Astrocyte of the spinal cord (primary cell): Measurements from ENCODE around the gene ELMOD3.
"Not testable (repeated sequence)": the region's sequence is repeated elsewhere in the genome, so short reads cannot be mapped to it uniquely, and the experiment has no call there.

ENCODE experiments used
- DNase-seq: peaks from one replicate; pipeline ENCODE4 v3.0.0; 2011; ENCODE audit warnings: low read depth, low spot score
- H3K4me3 ChIP-seq: 2 replicates; pipeline ENCODE4 v1.5.1; 2011; ENCODE audit warnings: low read depth, mild to moderate bottlenecking, low read length, moderate library complexity
- CTCF ChIP-seq: IDR thresholded peaks from 2 replicates; pipeline ENCODE4 v1.5.1; 2012; ENCODE audit warnings: low read depth, mild to moderate bottlenecking, low read length, inconsistent platforms
- in situ Hi-C: cut with HindIII; loops from 2 replicates; pipeline ENCODE4 v1.10.0; 2017; ENCODE audit warnings: low sequenced_read_pairs

The ELMOD3 gene

DNA sequence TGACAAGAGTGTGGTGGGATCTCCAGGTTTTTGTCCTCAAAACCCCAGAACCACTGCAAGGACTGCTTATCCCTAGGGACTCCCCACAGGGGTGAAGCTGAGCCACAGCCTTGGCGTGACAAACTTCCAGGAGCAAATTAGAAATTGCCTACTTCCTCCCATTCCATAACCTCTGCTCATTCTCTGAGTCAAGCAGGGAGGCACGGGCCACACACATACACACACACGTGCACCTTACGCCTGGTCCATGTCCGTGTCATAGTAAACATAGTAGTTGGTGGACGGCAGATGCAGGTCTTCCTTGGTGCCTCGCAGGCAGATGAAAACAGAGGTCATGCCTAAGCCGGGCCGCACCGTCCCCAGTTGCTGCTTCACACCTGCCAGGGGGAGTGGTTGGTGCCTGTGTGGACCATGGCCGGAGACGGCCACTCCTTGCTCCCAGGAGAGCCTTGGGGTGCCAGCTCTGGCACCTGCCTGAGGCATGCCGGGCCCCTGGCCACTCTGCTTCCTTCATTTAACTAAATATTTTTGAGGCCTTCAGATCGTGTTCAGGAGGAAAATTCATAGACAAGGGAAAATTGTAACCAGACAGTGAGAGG, 10.1 kb upstream of the ELMOD3 start:
- TF ChIP-seq CTCF = no peak
- in situ Hi-C loops = no loop called here
- no peak for DNase-seq
- H3K4me3 ChIP-seq = no peak overlapping the region

DNA sequence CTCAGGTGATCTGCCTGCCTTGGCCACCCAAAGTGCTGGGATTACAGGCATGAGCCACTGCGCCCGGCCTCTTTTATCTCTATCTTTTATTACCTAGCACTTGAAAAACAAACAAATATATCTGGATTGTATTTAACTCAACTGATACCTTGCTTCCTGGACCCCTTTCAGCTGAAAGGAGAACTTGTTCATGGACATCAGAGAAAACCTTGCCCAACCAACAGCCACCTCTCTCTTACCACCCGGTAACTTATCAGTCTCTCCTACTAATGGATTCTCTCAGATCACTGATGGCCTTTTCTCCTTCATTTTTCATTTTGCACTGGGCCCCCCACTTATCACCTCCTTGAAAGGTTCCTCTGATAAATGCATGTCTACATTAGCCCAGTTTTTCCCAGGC, 7.0 kb upstream of the ELMOD3 start:
- no peak for DNase-seq
- no peak overlapping the region for H3K4me3 ChIP-seq
- TF ChIP-seq CTCF = no peak
- in situ Hi-C loops = no loop called here

DNA sequence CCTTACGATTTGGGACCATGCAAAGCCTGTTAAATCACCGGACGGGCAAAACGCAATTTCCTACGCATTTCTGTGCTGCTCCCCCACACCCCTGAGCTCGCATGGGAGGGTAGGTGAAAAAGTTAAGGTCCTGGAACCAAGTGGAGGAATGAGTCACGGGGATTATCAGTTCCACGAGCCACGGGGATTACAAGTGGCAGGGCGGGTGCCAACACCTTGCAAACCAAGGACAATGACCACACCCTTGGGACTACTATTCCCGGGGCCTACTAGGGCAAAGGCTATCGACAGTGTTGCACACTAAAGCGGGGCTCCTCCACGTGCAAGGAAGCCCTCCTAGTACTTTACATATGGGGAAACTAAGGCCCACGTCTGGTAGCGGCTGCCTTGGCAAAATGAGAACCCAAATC, 688 bp upstream of the ELMOD3 start:
- TF ChIP-seq CTCF = no peak
- H3K4me3 ChIP-seq = peak overlapping the region; percentile 97
- DNase-seq = peak; percentile 7
- in situ Hi-C loops = no loop called here

GRCh38 chr2:85355073-85355410, 473 bp downstream of the ELMOD3 start:
- TF ChIP-seq CTCF = no peak
- no peak for DNase-seq
- in situ Hi-C loops = no loop called here
- H3K4me3 ChIP-seq = peak overlapping the region; percentile 97

DNA sequence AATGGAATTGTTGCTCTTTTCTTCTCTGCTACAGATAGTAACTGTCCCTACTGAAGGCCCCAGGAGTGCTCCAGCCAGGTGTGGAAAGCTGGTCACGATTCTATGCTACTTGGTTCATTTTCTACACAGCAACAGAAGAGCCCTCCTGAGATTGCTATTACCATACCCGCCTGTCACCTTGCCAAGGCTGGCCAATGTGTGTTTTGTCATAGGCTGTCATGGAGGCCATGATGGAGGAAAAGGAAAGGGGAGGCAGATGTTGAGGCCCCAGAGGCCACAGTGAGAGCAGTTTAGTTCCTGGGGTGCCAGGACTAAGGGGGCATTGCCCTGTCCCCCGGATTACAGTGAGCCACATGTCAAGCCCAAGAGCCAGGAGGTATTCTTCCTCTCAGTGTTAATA, 952 bp downstream of the ELMOD3 start:
- no peak for TF ChIP-seq CTCF
- peak overlapping the region; percentile 97 for H3K4me3 ChIP-seq
- no peak for DNase-seq
- in situ Hi-C loops = no loop called here

- no peak overlapping the region for H3K4me3 ChIP-seq
- in situ Hi-C loops = no loop called here
- no peak for DNase-seq
- TF ChIP-seq CTCF = no peak
Measured at GRCh38 chr2:85356186-85356585, 1.6 kb downstream of the ELMOD3 start.

- DNase-seq = no peak
- no peak for TF ChIP-seq CTCF
- in situ Hi-C loops = no loop called here
- no peak overlapping the region for H3K4me3 ChIP-seq
Measured at GRCh38 chr2:85357736-85358135, 3.2 kb downstream of the ELMOD3 start.

GRCh38 chr2:85362653-85363387, 8.3 kb downstream of the ELMOD3 start:
- in situ Hi-C loops, H3K4me3 ChIP-seq, DNase-seq: not testable (repeated sequence)
